IPS DF 6.9 (cell line): ENCODE results near the gene PPP1R12B.
"Not testable (repeated sequence)": the region's sequence is repeated elsewhere in the genome, so short reads cannot be mapped to it uniquely, and the experiment has no call there.

ENCODE experiments used
- DNase-seq: peaks from one replicate; pipeline ENCODE4 v3.0.0-alpha.2; 2013; ENCODE audit warnings: low read depth, low spot score
- H3K27ac ChIP-seq: one replicate; pipeline ENCODE4 v1.5.1; 2013; ENCODE audit warnings: low read length, control low read depth
- H3K27me3 ChIP-seq: 2 replicates; pipeline ENCODE4 v1.6.1; 2013; ENCODE audit warnings: mild to moderate bottlenecking, low read length; ENCODE audit not compliant: control insufficient read depth, insufficient read depth
- H3K36me3 ChIP-seq: 2 replicates; pipeline ENCODE4 v1.6.1; 2013; ENCODE audit warnings: low read length; ENCODE audit not compliant: control insufficient read depth, insufficient read depth
- H3K4me1 ChIP-seq: 2 replicates; pipeline ENCODE4 v1.6.1; 2013; ENCODE audit warnings: low read length; ENCODE audit not compliant: control insufficient read depth, insufficient read depth
- H3K4me3 ChIP-seq: 2 replicates; pipeline ENCODE4 v1.5.1; 2013; ENCODE audit warnings: mild to moderate bottlenecking, low read length
- H3K9me3 ChIP-seq: 2 replicates; pipeline ENCODE4 v1.6.1; 2013; ENCODE audit warnings: low read length, inconsistent platforms; ENCODE audit not compliant: control insufficient read depth, insufficient read depth
- WGBS: extraction: QIAGEN DNeasy Blood & Tissue Kit; methylation state at CpG from one replicate; pipeline ENCODE4 v1.1.7; 2013; ENCODE audit warnings: mixed read lengths, missing lambda C conversion rate; ENCODE audit not compliant: insufficient read length, insufficient coverage; 5-methylcytosine and 5-hydroxymethylcytosine counted together

The PPP1R12B gene

GRCh38 chr1:202419731-202420130, 71.2 kb downstream of the PPP1R12B start:
- not testable (repeated sequence) for DNase-seq, H3K27me3 ChIP-seq, H3K36me3 ChIP-seq, H3K27ac ChIP-seq, H3K4me1 ChIP-seq, H3K9me3 ChIP-seq, H3K4me3 ChIP-seq
- WGBS: no CpG with 5 or more reads among the region's 3 CpGs

- 100% methylated on average over 2 of the region's 3 CpGs for WGBS
- H3K36me3 ChIP-seq, H3K4me1 ChIP-seq, H3K4me3 ChIP-seq, DNase-seq, H3K27me3 ChIP-seq, H3K27ac ChIP-seq, H3K9me3 ChIP-seq: not testable (repeated sequence)
These were observed 72.1 kb downstream of the PPP1R12B start for GRCh38 chr1:202420422-202421094.

- not testable (repeated sequence) for H3K9me3 ChIP-seq, H3K36me3 ChIP-seq, H3K27ac ChIP-seq, H3K4me1 ChIP-seq, DNase-seq, H3K27me3 ChIP-seq, H3K4me3 ChIP-seq
These were observed 74.2 kb downstream of the PPP1R12B start for GRCh38 chr1:202422709-202423108.

- WGBS: no CpG with 5 or more reads among the region's 5 CpGs
- not testable (repeated sequence) for H3K4me3 ChIP-seq, H3K4me1 ChIP-seq, H3K36me3 ChIP-seq, H3K27me3 ChIP-seq, H3K27ac ChIP-seq, H3K9me3 ChIP-seq, DNase-seq
These were observed 75.8 kb downstream of the PPP1R12B start for GRCh38 chr1:202424260-202424659.

- H3K27me3 ChIP-seq, H3K36me3 ChIP-seq, H3K27ac ChIP-seq, H3K4me1 ChIP-seq, H3K9me3 ChIP-seq, H3K4me3 ChIP-seq, DNase-seq: not testable (repeated sequence)
- no CpG with 5 or more reads among the region's 1 CpG for WGBS
These were observed 81.6 kb downstream of the PPP1R12B start for GRCh38 chr1:202430111-202430510.

GRCh38 chr1:202432338-202432737, 83.8 kb downstream of the PPP1R12B start:
- no CpG with 5 or more reads among the region's 2 CpGs for WGBS
- H3K4me3 ChIP-seq, H3K4me1 ChIP-seq, H3K9me3 ChIP-seq, H3K27ac ChIP-seq, H3K27me3 ChIP-seq, DNase-seq, H3K36me3 ChIP-seq: not testable (repeated sequence)

GRCh38 chr1:202433155-202434043, 84.9 kb downstream of the PPP1R12B start:
- DNase-seq: no peak
- H3K9me3 ChIP-seq: no peaks in the 10 kb centered on the region
- WGBS: no CpG with 5 or more reads among the region's 3 CpGs
- H3K4me3 ChIP-seq: no peak overlapping the region
- no peaks in the 10 kb centered on the region for H3K36me3 ChIP-seq
- H3K4me1 ChIP-seq: no peaks in the 10 kb centered on the region
- no peak overlapping the region for H3K27ac ChIP-seq
- no peaks in the 10 kb centered on the region for H3K27me3 ChIP-seq

GRCh38 chr1:202434059-202434458, 85.6 kb downstream of the PPP1R12B start:
- no peaks in the 10 kb centered on the region for H3K27me3 ChIP-seq
- H3K36me3 ChIP-seq: peaks cover 5% of the 10 kb centered on the region; the same call in 1 of the 2 replicates

GRCh38 chr1:202438393-202439174, 90.1 kb downstream of the PPP1R12B start:
- H3K36me3 ChIP-seq: peaks cover 6% of the 10 kb centered on the region; the same call in 1 of the 2 replicates

More at GRCh38 chr1:202434059-202434458, 85.6 kb downstream of the PPP1R12B start:
- DNase-seq: no peak
- Histone ChIP-seq H3K9me3 (no peaks in the 10 kb centered on the region), H3K4me3 (no peak overlapping the region), H3K27ac (no peak overlapping the region), H3K4me1 (no peaks in the 10 kb centered on the region)

GRCh38 chr1:202439308-202439707, 90.8 kb downstream of the PPP1R12B start:
- DNase-seq: no peak
- WGBS: no CpG with 5 or more reads among the region's 14 CpGs
- no peaks in the 10 kb centered on the region for H3K27me3 ChIP-seq
- H3K27ac ChIP-seq: no peak overlapping the region
- H3K4me1 ChIP-seq: no peaks in the 10 kb centered on the region
- no peak overlapping the region for H3K4me3 ChIP-seq
- H3K9me3 ChIP-seq: no peaks in the 10 kb centered on the region
- peaks cover 6% of the 10 kb centered on the region; the same call in 1 of the 2 replicates for H3K36me3 ChIP-seq

More at GRCh38 chr1:202438393-202439174, 90.1 kb downstream of the PPP1R12B start:
- Histone ChIP-seq H3K4me3 (no peak overlapping the region; the same call in 1 of the 2 replicates), H3K9me3 (no peaks in the 10 kb centered on the region), H3K4me1 (no peaks in the 10 kb centered on the region), H3K27ac (no peak overlapping the region), H3K27me3 (no peaks in the 10 kb centered on the region)
- DNase-seq: no peak
- WGBS: no CpG with 5 or more reads among the region's 37 CpGs
